Large intestine (tissue), 3 donors: Measurements from ENCODE around the gene ST6GALNAC4. TPM values are rescaled to one million over a fixed set of nuclear protein-coding genes. Genes with fewer than 3 reads are reported as not detected.

Experiments used
- DNase-seq, 2 donors: peaks; one replicate each; pipeline versions ENCODE4 v3.0.0 to v3.0.0-alpha.2; 2013
- H3K27ac ChIP-seq: one replicate; pipeline ENCODE4 v1.5.1; 2013; ENCODE audit warnings: low read length
- H3K27me3 ChIP-seq: 2 replicates; pipeline ENCODE4 v1.6.1; 2013; ENCODE audit warnings: low read length; ENCODE audit not compliant: control insufficient read depth, insufficient read depth
- H3K36me3 ChIP-seq: 2 replicates; pipeline ENCODE4 v1.6.1; 2013; ENCODE audit warnings: low read length; ENCODE audit not compliant: control insufficient read depth, insufficient read depth
- H3K4me1 ChIP-seq: one replicate; pipeline ENCODE4 v1.6.1; 2013; ENCODE audit warnings: low read length; ENCODE audit not compliant: control insufficient read depth, insufficient read depth
- H3K4me3 ChIP-seq: one replicate; pipeline ENCODE4 v1.5.1; 2013; ENCODE audit warnings: low read length
- H3K9me3 ChIP-seq: one replicate; pipeline ENCODE4 v1.6.1; 2013; ENCODE audit warnings: mild to moderate bottlenecking, low read depth, low read length, moderate library complexity; ENCODE audit not compliant: control insufficient read depth
- WGBS: methylation state at CpG from one replicate; pipeline ENCODE4 v1.1.5; 2013; ENCODE audit warnings: low lambda C conversion rate; ENCODE audit not compliant: insufficient coverage; 5-methylcytosine and 5-hydroxymethylcytosine counted together
- polyA plus RNA-seq: library from polyadenylated mRNA; unstranded; fragments of 120-200 nt; gene quantifications from one replicate; pipeline ENCODE4 v1.2.1, GENCODE V29; 2013

The ST6GALNAC4 gene
- polyA plus RNA-seq, 1 donor, result 10.4 TPM

GRCh38 chr9:127910613-127911205 lies 6.1 kb downstream of the ST6GALNAC4 start:
- DNase-seq, result no peak
- Histone ChIP-seq H3K9me3 (peaks cover 3% of the 10 kb centered on the region), H3K36me3 (peaks cover 2% of the 10 kb centered on the region), H3K27ac (no peak overlapping the region), H3K4me1 (peaks cover 17% of the 10 kb centered on the region), H3K27me3 (peaks cover 5% of the 10 kb centered on the region), H3K4me3 (no peak overlapping the region)
- WGBS, result 67% methylated on average over 3 of the region's 6 CpGs

DNA sequence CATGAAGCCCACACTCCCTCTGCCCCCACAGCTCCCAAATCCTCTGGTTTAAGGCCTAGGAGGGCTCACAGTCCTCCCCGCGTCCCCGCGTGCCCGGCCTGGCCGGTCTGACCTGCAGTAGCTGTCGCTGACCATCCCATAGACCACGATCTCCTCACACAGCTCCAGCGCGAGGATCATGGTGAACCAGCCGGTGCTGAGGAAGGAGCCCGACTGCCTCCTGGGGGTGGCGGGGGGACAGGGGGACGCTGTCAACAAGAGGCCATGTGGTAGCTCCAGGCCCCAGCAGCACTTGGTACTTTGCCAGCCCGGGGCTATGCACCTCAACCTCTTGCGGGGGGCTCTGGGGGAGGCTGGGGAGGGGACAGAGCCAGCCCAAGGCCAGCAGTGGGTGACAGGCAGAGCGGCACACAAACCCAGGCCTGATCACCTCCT lies 7.0 kb downstream of the ST6GALNAC4 start:
- Histone ChIP-seq H3K4me3 (no peak overlapping the region), H3K9me3 (peaks cover 3% of the 10 kb centered on the region), H3K36me3 (peaks cover 2% of the 10 kb centered on the region), H3K4me1 (peaks cover 9% of the 10 kb centered on the region), H3K27ac (no peak overlapping the region), H3K27me3 (peaks cover 5% of the 10 kb centered on the region)
- DNase-seq, result no peak
- no CpG with 5 or more reads among the region's 17 CpGs for WGBS

- no peak overlapping the region for H3K27ac ChIP-seq
- H3K36me3 ChIP-seq, result peaks cover 2% of the 10 kb centered on the region
- H3K4me1 ChIP-seq, result peaks cover 5% of the 10 kb centered on the region
Measured at GRCh38 chr9:127908660-127908926, 8.2 kb downstream of the ST6GALNAC4 start.

GRCh38 chr9:127907867-127908659 lies 8.8 kb downstream of the ST6GALNAC4 start:
- H3K4me3 ChIP-seq, result no peak overlapping the region
- H3K27ac ChIP-seq, result no peak overlapping the region
- H3K27me3 ChIP-seq, result peaks cover 5% of the 10 kb centered on the region
- no CpG with 5 or more reads among the region's 35 CpGs for WGBS
- H3K4me1 ChIP-seq, result peaks cover 5% of the 10 kb centered on the region
- DNase-seq, result no peak
- H3K36me3 ChIP-seq, result peaks cover 2% of the 10 kb centered on the region
- H3K9me3 ChIP-seq, result peaks cover 3% of the 10 kb centered on the region

More at GRCh38 chr9:127908660-127908926, 8.2 kb downstream of the ST6GALNAC4 start:
- H3K27me3 ChIP-seq, result peaks cover 5% of the 10 kb centered on the region
- no CpG with 5 or more reads among the region's 10 CpGs for WGBS
- no peak overlapping the region for H3K4me3 ChIP-seq
- no peak for DNase-seq
- H3K9me3 ChIP-seq, result peaks cover 3% of the 10 kb centered on the region

DNA sequence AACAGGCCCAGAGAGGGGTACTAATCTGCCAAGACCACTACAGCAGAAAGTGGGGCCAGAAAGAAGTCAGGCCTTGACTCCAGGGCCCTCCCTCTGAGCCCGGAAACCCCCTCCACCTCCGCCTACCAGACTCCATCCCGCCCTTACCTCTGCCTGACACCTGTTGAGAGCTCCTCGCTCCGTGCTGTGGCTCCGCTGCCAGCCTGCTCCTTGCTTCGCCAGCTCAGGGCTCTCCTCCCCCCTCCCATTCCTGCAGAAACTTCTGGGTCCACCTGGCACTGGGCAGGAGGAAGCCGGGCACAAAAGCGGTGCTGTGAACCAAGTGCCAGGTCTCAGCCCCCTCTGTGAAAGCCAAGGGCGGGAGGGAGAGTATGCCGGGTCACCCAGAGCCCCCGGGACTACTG lies 11.1 kb downstream of the ST6GALNAC4 start:
- H3K4me1 ChIP-seq, result no peaks in the 10 kb centered on the region
- DNase-seq, result no peak
- H3K27me3 ChIP-seq, result peaks cover 7% of the 10 kb centered on the region
- no peaks in the 10 kb centered on the region for H3K36me3 ChIP-seq
- no peak overlapping the region for H3K27ac ChIP-seq
- WGBS, result no CpG with 5 or more reads among the region's 12 CpGs
- H3K9me3 ChIP-seq, result no peaks in the 10 kb centered on the region
- no peak overlapping the region for H3K4me3 ChIP-seq

DNA sequence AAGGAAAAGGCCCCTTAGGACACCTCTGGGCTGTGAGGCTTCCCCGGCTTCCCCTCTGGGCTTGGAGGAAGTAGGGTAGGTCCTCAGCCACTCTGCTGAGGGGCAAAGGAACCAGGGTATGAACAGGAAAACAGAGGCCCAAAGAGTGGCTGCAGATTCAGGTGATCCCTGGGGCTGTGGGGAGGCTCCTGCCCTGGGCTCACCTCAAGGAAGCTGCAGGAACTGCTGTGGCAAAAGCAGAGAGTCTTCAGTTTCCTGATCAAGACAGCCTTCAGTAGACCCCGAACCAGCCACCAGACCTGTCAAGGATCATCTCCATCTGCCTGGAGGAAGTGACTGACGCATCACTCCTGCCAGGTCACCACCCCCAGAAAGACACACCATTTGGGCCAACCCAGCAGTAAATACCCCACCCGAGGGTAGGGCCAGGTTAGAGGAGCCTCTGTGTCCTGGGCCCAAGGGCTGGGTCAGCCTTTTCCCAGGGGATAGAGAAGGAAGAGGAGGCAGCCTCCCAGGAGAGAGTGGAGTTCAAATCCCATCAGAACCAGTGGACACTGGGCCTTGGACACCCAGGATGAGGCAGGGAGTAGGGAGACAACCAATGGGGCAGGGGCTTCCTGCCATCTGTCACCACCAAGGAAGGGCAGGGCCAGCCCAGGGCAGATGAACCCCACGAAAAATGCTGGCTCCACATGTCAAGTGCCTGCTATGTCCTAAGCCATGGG lies 11.7 kb downstream of the ST6GALNAC4 start:
- no peak for DNase-seq
- H3K9me3 ChIP-seq, result no peaks in the 10 kb centered on the region

GRCh38 chr9:127904561-127905003 lies 12.3 kb downstream of the ST6GALNAC4 start:
- peak overlapping the region; percentile 33 for H3K27ac ChIP-seq
- H3K27me3 ChIP-seq, result peaks cover 8% of the 10 kb centered on the region
- H3K9me3 ChIP-seq, result no peaks in the 10 kb centered on the region
- no peaks in the 10 kb centered on the region for H3K36me3 ChIP-seq
- no CpG with 5 or more reads among the region's 12 CpGs for WGBS
- H3K4me3 ChIP-seq, result no peak overlapping the region
- DNase-seq, result no peak
- peaks cover 5% of the 10 kb centered on the region for H3K4me1 ChIP-seq

More for the DNA sequence above, 11.7 kb downstream of the ST6GALNAC4 start:
- H3K27ac ChIP-seq, result peak overlapping the region; percentile 33
- H3K4me1 ChIP-seq, result no peaks in the 10 kb centered on the region
- no CpG with 5 or more reads among the region's 5 CpGs for WGBS
- H3K27me3 ChIP-seq, result peaks cover 3% of the 10 kb centered on the region
- H3K4me3 ChIP-seq, result no peak overlapping the region
- H3K36me3 ChIP-seq, result no peaks in the 10 kb centered on the region

DNA sequence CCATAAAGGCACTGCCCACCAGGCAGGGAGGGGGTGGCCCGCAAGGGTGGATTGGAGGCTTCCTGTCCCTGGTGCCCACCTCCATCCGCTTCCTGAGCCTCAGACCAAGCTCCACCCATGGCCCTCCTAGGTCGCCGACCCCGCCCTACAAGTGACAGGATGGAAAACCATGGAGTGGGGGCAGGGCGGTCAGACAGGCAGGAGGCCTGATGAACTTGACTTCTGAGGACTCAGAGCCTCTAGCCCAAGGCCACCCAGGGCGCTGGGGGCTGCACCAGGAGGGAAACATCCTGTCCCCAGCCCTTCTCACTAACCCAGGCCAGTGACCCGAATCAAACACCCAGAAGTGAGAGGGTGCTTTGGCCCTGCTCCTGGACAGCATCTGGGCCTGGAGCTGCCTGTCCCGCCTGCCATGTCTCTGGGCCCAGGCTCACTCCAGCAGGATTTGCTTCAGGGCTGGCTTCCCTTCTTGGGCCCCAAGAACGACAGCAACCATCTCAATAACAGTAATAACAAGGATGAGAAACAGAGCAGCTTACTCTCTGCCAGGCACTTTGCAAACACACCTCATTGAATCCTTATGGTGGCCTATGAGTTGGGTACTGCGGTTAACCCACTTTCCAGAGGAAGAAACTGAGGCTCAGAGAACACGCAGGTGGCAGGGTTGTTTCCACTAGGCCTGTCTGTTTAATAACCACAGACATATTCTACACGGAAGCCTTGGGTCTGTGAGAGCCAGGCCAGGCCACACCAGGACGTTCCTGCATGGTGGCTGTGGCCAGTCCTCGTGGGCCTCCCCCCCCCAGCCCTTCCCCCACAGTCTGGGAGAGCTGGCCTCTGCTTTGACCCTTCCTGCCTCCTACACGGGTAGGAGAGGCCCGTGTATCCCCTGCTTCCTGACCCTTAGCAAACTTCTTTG lies 13.0 kb downstream of the ST6GALNAC4 start:
- Histone ChIP-seq H3K27ac (peak overlapping the region; percentile 13), H3K27me3 (peaks cover 12% of the 10 kb centered on the region), H3K4me3 (no peak overlapping the region), H3K4me1 (peaks cover 8% of the 10 kb centered on the region), H3K36me3 (no peaks in the 10 kb centered on the region), H3K9me3 (peaks cover 3% of the 10 kb centered on the region)
- peak; percentile 52 to 59 for DNase-seq
- WGBS, result no CpG with 5 or more reads among the region's 17 CpGs

DNA sequence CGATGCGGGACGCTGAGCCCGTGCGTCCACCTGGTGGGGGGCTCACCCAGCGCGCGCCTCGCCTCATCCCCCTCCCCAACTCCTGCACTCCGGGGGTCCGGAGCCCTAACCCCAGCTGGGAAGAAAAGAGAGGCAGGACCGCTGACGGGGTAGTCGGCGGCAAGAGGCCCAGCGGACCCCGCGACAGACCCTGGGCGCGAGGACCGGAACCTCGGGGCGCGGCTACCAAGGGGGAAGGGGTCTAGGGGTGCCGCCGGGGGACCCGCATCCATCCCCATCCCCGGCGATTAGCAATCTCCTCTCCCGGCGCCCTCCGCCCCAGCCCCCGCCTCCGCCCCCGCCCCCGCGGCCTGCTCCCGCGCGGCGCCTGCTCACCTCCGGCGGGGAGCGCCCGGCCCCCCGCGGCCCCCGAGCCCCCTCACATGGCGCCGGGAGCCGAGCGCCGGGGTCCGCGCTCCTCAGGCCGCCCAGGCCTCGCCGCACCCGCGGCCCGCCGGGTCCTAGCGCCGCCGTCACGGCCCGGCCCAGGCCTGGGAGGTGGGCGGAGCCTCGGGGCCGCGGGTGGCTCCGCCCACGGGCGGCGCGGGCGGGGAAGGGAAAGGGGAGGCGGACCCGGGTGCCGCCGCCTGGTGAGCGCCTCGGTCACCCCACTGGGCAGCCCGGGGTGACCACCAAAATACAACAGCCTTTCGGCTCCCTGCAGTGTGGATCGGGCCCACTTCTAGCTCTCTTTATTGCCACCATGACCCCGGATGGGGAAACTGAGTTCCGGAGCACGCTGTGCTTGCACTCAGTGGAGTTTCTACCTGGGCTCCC lies 17.5 kb downstream of the ST6GALNAC4 start, which contains the start of gene ST6GALNAC6:
Gene ST6GALNAC6 (minus strand): TSS at position 476 of the 816 bp plus-strand sequence. CDS start 1,622 bp downstream, outside the sequence.
- peaks cover 17% of the 10 kb centered on the region for H3K9me3 ChIP-seq
- peak; percentile 60 to 61 for DNase-seq
- H3K27ac ChIP-seq, result peak within 1 kb of the TSS; percentile 71
- peaks cover 16% of the 10 kb centered on the region for H3K27me3 ChIP-seq
- H3K4me3 ChIP-seq, result peak within 1 kb of the TSS; percentile 72
- peaks cover 20% of the 10 kb centered on the region for H3K4me1 ChIP-seq
- WGBS, result no CpG with 5 or more reads among the region's 89 CpGs
- peaks cover 14% of the 10 kb centered on the region for H3K36me3 ChIP-seq
